ENCODE results near the gene TCEAL8.

DNA sequence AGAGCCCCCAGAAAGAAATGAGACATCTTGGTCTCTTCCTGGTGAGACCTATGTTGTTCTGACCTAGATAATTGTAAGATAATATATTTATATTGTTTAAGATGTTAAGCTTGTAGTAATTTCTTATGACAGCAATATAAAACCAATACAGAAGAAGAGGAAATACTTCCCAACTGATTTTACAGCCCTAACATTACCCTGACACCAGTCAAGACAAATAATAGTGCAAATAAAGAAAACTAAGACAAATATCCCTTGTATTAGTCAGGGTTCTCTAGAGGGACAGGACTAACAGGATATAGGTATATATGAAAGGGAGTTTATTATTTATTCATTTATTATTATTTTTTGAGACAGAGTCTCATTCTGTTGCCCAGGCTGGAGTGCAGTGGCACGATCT, 18.7 kb downstream of the TCEAL8 start:
- TF ChIP-seq, protein P1, sequence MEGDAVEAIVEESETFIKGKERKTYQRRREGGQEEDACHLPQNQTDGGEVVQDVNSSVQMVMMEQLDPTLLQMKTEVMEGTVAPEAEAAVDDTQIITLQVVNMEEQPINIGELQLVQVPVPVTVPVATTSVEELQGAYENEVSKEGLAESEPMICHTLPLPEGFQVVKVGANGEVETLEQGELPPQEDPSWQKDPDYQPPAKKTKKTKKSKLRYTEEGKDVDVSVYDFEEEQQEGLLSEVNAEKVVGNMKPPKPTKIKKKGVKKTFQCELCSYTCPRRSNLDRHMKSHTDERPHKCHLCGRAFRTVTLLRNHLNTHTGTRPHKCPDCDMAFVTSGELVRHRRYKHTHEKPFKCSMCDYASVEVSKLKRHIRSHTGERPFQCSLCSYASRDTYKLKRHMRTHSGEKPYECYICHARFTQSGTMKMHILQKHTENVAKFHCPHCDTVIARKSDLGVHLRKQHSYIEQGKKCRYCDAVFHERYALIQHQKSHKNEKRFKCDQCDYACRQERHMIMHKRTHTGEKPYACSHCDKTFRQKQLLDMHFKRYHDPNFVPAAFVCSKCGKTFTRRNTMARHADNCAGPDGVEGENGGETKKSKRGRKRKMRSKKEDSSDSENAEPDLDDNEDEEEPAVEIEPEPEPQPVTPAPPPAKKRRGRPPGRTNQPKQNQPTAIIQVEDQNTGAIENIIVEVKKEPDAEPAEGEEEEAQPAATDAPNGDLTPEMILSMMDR (IDR thresholded peaks at IDR 0.05), result no peak
- TF ChIP-seq POLR2A (IDR thresholded peaks at IDR 0.05), result no peak

Measured in testis (tissue), 2 donors.